Measurements from ENCODE around the gene OPN4.

OPN4 gene

GRCh38 chr10:86657396-86658011 is 3.2 kb downstream of the OPN4 start:
- Histone ChIP-seq H3K36me3 (ENCODE audit: low read length) (no peaks in the 10 kb centered on the region), H4K20me1 (ENCODE audit: low read depth, low read length) (no peaks in the 10 kb centered on the region), H3K9ac (ENCODE audit: low read length) (no peak overlapping the region), H3K9me2 (replicated peaks; ENCODE audit: insufficient read depth, low read length) (no peaks in the 10 kb centered on the region), H3F3A (ENCODE audit: insufficient read depth) (no peaks in the 10 kb centered on the region), H3K79me2 (ENCODE audit: insufficient read depth, low read length) (no peaks in the 10 kb centered on the region), H2AFZ (ENCODE audit: low read depth, low read length, severe bottlenecking) (no peak overlapping the region), H3K4me3 (ENCODE audit: insufficient read depth, low read length, poor library complexity, severe bottlenecking) (no peak overlapping the region), H3K9me3 (ENCODE audit: insufficient read depth, low read length) (no peaks in the 10 kb centered on the region), H3K4me2 (ENCODE audit: low read depth, low read length, poor library complexity, severe bottlenecking) (no peak overlapping the region), H3K27me3 (ENCODE audit: low read length) (no peaks in the 10 kb centered on the region), H3K27ac (ENCODE audit: low read depth, low read length) (no peak overlapping the region)
- no peak for TF ChIP-seq EZH2phosphoT487 (conservative IDR thresholded peaks at IDR 0.05; ENCODE audit: low read length)
- TF ChIP-seq, protein P1, sequence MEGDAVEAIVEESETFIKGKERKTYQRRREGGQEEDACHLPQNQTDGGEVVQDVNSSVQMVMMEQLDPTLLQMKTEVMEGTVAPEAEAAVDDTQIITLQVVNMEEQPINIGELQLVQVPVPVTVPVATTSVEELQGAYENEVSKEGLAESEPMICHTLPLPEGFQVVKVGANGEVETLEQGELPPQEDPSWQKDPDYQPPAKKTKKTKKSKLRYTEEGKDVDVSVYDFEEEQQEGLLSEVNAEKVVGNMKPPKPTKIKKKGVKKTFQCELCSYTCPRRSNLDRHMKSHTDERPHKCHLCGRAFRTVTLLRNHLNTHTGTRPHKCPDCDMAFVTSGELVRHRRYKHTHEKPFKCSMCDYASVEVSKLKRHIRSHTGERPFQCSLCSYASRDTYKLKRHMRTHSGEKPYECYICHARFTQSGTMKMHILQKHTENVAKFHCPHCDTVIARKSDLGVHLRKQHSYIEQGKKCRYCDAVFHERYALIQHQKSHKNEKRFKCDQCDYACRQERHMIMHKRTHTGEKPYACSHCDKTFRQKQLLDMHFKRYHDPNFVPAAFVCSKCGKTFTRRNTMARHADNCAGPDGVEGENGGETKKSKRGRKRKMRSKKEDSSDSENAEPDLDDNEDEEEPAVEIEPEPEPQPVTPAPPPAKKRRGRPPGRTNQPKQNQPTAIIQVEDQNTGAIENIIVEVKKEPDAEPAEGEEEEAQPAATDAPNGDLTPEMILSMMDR (IDR thresholded peaks at IDR 0.05; ENCODE audit: insufficient read depth, low read length, poor library complexity, severe bottlenecking): no peak

DNA sequence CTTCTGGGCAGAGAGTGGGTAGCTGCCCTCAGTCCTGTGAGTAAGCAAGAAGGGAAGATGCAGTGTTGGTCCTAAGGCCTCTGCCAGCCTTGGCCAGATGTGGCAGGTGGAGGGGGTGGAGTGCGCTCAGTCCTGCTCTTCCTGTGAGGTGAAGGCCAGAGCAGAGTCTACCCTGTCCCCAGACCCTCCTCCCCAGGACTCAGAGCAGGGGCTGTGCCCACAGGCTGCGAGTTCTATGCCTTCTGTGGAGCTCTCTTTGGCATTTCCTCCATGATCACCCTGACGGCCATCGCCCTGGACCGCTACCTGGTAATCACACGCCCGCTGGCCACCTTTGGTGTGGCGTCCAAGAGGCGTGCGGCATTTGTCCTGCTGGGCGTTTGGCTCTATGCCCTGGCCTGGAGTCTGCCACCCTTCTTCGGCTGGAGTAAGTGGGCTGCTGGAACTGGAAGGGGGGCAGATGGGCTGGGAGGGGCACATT is 4.0 kb downstream of the OPN4 start:
- TF ChIP-seq, protein P1 (IDR thresholded peaks at IDR 0.05; ENCODE audit: insufficient read depth, low read length, poor library complexity, severe bottlenecking): no peak
- TF ChIP-seq EZH2phosphoT487 (conservative IDR thresholded peaks at IDR 0.05; ENCODE audit: low read length): no peak
- Histone ChIP-seq H3K79me2 (ENCODE audit: insufficient read depth, low read length) (no peaks in the 10 kb centered on the region), H3K4me3 (ENCODE audit: insufficient read depth, low read length, poor library complexity, severe bottlenecking) (no peak overlapping the region), H3F3A (ENCODE audit: insufficient read depth) (no peaks in the 10 kb centered on the region), H3K27me3 (ENCODE audit: low read length) (no peaks in the 10 kb centered on the region), H3K9me3 (ENCODE audit: insufficient read depth, low read length) (no peaks in the 10 kb centered on the region), H3K27ac (ENCODE audit: low read depth, low read length) (no peak overlapping the region), H2AFZ (ENCODE audit: low read depth, low read length, severe bottlenecking) (no peak overlapping the region), H3K4me2 (ENCODE audit: low read depth, low read length, poor library complexity, severe bottlenecking) (no peak overlapping the region), H3K9ac (ENCODE audit: low read length) (no peak overlapping the region), H4K20me1 (ENCODE audit: low read depth, low read length) (no peaks in the 10 kb centered on the region), H3K9me2 (replicated peaks; ENCODE audit: insufficient read depth, low read length) (no peaks in the 10 kb centered on the region), H3K36me3 (ENCODE audit: low read length) (no peaks in the 10 kb centered on the region)

DNA sequence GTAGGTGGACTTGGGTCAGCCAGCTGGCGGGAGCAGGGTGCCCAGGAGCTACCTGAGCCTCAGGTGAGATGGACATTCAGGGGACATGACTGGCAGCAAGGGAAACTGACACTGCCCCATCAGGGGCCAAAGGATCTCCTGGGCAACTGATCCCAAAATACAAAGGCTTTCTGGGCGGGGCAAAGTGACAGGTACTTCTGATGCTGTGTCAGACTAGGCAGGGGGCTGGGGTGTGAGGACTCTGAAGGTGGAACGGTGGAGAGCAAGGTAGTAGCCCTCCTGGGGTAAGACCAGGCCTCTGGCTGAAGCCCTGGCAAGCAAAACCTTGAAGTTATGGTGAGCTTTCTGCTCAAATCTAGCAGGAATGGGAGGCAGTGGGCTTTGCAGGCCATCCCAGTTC is 4.4 kb downstream of the OPN4 start:
- Histone ChIP-seq H3K27ac (ENCODE audit: low read depth, low read length) (no peak overlapping the region), H3F3A (ENCODE audit: insufficient read depth) (no peaks in the 10 kb centered on the region), H3K27me3 (ENCODE audit: low read length) (no peaks in the 10 kb centered on the region)

More for the DNA sequence above, 4.4 kb downstream of the OPN4 start:
- Histone ChIP-seq H3K4me2 (ENCODE audit: low read depth, low read length, poor library complexity, severe bottlenecking) (no peak overlapping the region), H2AFZ (ENCODE audit: low read depth, low read length, severe bottlenecking) (no peak overlapping the region), H3K36me3 (ENCODE audit: low read length) (no peaks in the 10 kb centered on the region), H3K4me3 (ENCODE audit: insufficient read depth, low read length, poor library complexity, severe bottlenecking) (no peak overlapping the region), H3K9me2 (replicated peaks; ENCODE audit: insufficient read depth, low read length) (no peaks in the 10 kb centered on the region), H3K9ac (ENCODE audit: low read length) (no peak overlapping the region), H3K9me3 (ENCODE audit: insufficient read depth, low read length) (no peaks in the 10 kb centered on the region), H3K79me2 (ENCODE audit: insufficient read depth, low read length) (no peaks in the 10 kb centered on the region), H4K20me1 (ENCODE audit: low read depth, low read length) (no peaks in the 10 kb centered on the region)
- TF ChIP-seq, protein P1 (IDR thresholded peaks at IDR 0.05; ENCODE audit: insufficient read depth, low read length, poor library complexity, severe bottlenecking): no peak
- no peak for TF ChIP-seq EZH2phosphoT487 (conservative IDR thresholded peaks at IDR 0.05; ENCODE audit: low read length)
